ENCODE results near the gene CD58.

The CD58 gene

GRCh38 chr1:116472431-116472961 is 98.3 kb downstream of the CD58 start:
- no peak overlapping the region for H3K27ac Mint-ChIP-seq
- H3K4me3 Mint-ChIP-seq, result no peak overlapping the region
- no peaks in the 10 kb centered on the region for H3K36me3 Mint-ChIP-seq (ENCODE audit: low read depth)

DNA sequence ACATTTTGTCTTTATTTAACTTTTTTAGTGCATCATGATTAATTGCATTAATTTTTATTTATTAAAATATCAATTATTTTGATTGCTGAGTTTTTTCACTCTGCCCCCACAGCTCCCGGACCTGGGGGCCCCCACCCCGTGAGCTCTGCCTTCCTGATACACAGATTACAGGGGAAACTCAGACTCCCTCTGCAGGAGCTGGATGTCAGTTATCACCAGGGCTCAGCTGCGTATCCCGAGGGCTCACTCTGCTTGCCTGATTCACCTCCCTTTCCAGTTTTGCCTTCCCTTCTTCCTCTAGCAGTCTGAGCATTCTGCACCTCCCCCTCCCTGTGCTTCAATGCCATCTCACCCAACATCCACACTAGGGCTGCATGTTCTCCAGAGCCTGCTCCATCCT is 99.6 kb downstream of the CD58 start:
- peaks cover 25% of the 10 kb centered on the region for H3K4me1 Mint-ChIP-seq
- H3K36me3 Mint-ChIP-seq (ENCODE audit: low read depth), result no peaks in the 10 kb centered on the region
- TF ChIP-seq, protein P1, sequence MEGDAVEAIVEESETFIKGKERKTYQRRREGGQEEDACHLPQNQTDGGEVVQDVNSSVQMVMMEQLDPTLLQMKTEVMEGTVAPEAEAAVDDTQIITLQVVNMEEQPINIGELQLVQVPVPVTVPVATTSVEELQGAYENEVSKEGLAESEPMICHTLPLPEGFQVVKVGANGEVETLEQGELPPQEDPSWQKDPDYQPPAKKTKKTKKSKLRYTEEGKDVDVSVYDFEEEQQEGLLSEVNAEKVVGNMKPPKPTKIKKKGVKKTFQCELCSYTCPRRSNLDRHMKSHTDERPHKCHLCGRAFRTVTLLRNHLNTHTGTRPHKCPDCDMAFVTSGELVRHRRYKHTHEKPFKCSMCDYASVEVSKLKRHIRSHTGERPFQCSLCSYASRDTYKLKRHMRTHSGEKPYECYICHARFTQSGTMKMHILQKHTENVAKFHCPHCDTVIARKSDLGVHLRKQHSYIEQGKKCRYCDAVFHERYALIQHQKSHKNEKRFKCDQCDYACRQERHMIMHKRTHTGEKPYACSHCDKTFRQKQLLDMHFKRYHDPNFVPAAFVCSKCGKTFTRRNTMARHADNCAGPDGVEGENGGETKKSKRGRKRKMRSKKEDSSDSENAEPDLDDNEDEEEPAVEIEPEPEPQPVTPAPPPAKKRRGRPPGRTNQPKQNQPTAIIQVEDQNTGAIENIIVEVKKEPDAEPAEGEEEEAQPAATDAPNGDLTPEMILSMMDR (IDR thresholded peaks at IDR 0.05), result no peak
- H3K4me3 Mint-ChIP-seq, result no peak overlapping the region
- H3K27me3 Mint-ChIP-seq (ENCODE audit: low read depth, poor library complexity), result peaks cover 2% of the 10 kb centered on the region
- no peak for DNase-seq
- H3K9me3 Mint-ChIP-seq, result no peaks in the 10 kb centered on the region
- no peak overlapping the region for H3K27ac Mint-ChIP-seq

More at GRCh38 chr1:116472431-116472961, 98.3 kb downstream of the CD58 start:
- H3K27me3 Mint-ChIP-seq (ENCODE audit: low read depth, poor library complexity), result peaks cover 2% of the 10 kb centered on the region
- H3K9me3 Mint-ChIP-seq, result no peaks in the 10 kb centered on the region
- no peak for DNase-seq
- peaks cover 17% of the 10 kb centered on the region for H3K4me1 Mint-ChIP-seq
- TF ChIP-seq, protein P1 (IDR thresholded peaks at IDR 0.05), result no peak

GRCh38 chr1:116470671-116471070 is 100.2 kb downstream of the CD58 start:
- no peak for DNase-seq
- TF ChIP-seq, protein P1 (IDR thresholded peaks at IDR 0.05), result no peak
- no peak overlapping the region for H3K4me3 Mint-ChIP-seq
- H3K27ac Mint-ChIP-seq, result no peak overlapping the region
- H3K36me3 Mint-ChIP-seq (ENCODE audit: low read depth), result no peaks in the 10 kb centered on the region
- H3K27me3 Mint-ChIP-seq (ENCODE audit: low read depth, poor library complexity), result peaks cover 2% of the 10 kb centered on the region
- peaks cover 30% of the 10 kb centered on the region for H3K4me1 Mint-ChIP-seq
- no peaks in the 10 kb centered on the region for H3K9me3 Mint-ChIP-seq

GRCh38 chr1:116466810-116467557 is 103.8 kb downstream of the CD58 start:
- no peak overlapping the region for H3K27ac Mint-ChIP-seq
- no peak overlapping the region for H3K4me3 Mint-ChIP-seq
- H3K9me3 Mint-ChIP-seq, result no peaks in the 10 kb centered on the region
- peaks cover 7% of the 10 kb centered on the region for H3K27me3 Mint-ChIP-seq (ENCODE audit: low read depth, poor library complexity)
- H3K4me1 Mint-ChIP-seq, result peaks cover 23% of the 10 kb centered on the region
- H3K36me3 Mint-ChIP-seq (ENCODE audit: low read depth), result no peaks in the 10 kb centered on the region
- DNase-seq, result no peak
- TF ChIP-seq, protein P1 (IDR thresholded peaks at IDR 0.05), result no peak

- TF ChIP-seq, protein P1 (IDR thresholded peaks at IDR 0.05), result no peak
- no peak for DNase-seq
- peaks cover 15% of the 10 kb centered on the region for H3K4me1 Mint-ChIP-seq
- H3K4me3 Mint-ChIP-seq, result no peak overlapping the region
- H3K36me3 Mint-ChIP-seq (ENCODE audit: low read depth), result no peaks in the 10 kb centered on the region
- peaks cover 7% of the 10 kb centered on the region for H3K27me3 Mint-ChIP-seq (ENCODE audit: low read depth, poor library complexity)
- peak overlapping the region; percentile 4 for H3K27ac Mint-ChIP-seq
- H3K9me3 Mint-ChIP-seq, result no peaks in the 10 kb centered on the region
Observed at GRCh38 chr1:116465845-116466685, 104.8 kb downstream of the CD58 start.
